OCI-M1 (cell line): ENCODE results near the gene ZEB1.
A peak's percentile ranks its signal among the peaks of the same experiment; 100 is the strongest.
"Not testable (repeated sequence)": the region's sequence is repeated elsewhere in the genome, so short reads cannot be mapped to it uniquely, and the experiment has no call there.

ENCODE experiments used
- DNase-seq: peaks from one replicate; lab custom pipeline; 2025; lab: John Stamatoyannopoulos, UW

ZEB1 gene

DNA sequence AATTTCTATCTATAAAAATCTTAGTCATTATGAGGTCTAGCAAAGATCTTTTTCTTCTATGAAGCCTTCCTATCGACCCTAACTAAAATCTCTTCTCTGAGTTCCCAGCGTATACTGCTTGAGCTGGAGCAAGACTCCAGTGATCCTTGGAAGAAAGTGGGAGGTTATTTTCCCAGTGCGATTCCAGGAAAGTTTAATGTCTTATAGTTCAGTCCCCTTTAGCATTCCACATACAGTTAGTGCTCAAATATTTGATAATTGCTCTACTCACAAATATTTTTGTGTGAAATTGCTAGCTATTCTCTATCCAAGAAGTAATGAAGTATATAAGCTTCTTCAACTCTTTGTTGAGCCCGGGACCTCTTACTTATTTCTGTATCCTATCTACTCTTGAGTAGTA lies 47.7 kb downstream of the ZEB1 start:
- no peak for DNase-seq

DNA sequence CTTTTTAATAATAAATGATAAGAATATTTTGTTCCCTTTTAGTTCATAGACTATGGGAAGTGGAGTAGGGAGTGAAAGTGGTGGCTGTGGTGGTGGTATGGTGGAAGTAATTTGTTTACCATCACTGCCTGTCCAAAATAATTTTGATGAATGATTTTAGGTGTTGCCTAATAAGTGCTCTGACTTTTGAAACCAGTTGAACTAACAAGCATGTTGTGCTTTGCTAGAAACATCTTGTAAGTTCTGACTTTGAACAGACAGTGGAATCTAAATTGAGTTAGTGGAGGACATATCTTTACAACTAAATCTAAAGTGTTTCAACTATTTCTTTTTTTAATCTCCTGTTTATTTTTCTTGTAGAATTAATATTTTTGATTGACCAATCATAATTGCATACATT lies 49.7 kb downstream of the ZEB1 start:
- no peak for DNase-seq

- DNase-seq, result no peak
Measured at GRCh38 chr10:31372439-31372838, 53.4 kb downstream of the ZEB1 start.

- no peak for DNase-seq
Measured at GRCh38 chr10:31374146-31374696, 55.2 kb downstream of the ZEB1 start.

DNA sequence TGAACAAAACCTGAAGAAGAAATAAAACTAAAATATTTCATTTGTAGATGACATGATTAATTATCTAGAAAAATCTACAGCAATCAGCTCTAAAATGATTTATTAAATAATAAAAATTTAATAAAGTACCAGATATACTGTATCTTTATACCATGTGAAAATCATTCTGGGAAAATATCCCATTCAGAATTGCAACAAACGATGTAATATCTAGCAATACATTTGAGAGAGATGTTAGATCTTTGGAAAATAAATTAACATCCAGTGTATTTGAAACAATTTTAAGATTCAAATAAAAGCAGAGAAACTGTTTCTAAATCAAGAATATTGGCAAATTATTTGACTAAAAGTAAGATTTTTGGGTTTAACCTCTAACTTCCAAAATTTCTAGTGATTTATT lies 62.2 kb downstream of the ZEB1 start:
- DNase-seq, result no peak

DNA sequence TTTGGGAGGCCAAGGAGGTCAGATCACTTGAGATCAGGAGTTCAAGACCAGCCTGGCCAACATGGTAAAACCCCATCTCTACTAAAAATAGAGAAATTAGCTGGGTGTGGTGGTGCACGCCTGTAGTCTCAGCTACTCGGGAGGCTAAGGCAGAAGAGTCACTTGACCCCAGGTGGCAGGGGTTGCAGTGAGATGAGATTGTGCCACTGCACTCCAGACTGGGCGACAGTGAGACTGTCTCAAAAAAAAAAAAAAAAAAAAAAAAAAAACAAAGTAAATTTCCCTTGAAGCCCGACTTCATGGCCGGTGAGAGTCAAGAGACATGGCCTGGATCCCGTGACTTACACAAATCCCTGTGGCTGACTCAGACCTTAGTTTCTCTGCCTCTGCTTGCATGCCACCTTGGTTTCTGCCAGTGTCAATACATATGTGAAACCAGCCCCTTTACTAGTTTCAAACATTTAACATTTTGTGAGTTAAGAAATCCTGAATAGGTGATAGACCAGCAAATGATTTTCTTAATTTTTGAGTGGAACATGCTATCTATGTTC lies 62.8 kb downstream of the ZEB1 start:
- DNase-seq, result no peak

- DNase-seq, result no peak
Measured at GRCh38 chr10:31383810-31384588, 65.0 kb downstream of the ZEB1 start.

DNA sequence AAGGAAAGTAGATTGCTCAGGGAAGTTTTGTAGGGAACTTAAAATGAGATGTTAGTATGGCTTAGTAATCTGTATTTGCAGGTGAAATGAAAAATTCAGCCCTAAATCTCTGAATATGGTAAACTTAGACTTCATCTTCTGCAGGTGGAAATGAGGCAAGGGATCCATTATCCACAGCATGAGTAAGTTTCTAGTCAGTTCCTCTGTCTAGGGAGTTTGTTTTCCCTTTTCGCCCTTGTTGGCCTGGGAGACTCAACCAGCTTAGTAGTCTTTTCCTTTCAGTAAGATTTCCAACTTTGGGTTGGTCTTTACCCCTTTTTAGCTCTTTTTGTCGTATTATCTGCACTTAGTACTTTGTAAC lies 65.6 kb downstream of the ZEB1 start:
- no peak for DNase-seq

DNA sequence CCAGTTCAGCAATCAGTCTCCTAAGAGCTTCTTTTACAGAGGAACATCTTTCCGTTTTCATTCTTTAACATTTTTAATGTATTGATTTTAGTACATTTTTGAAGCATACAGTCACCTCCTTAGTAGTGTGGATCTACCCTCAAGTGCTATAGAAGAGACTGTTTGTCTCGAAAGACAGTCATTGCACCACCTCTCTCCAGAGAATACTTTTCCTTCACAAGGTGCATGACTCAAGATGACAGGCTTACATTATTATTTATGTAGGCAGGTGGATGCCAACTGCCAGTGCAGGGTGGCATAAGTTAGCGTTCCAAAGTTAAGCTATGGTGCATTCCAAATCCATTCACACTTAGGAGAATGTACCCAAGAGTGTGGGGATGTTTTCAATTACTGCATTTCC lies 71.8 kb downstream of the ZEB1 start:
- no peak for DNase-seq

- DNase-seq, result no peak
Measured at GRCh38 chr10:31393844-31394243, 74.8 kb downstream of the ZEB1 start.

- no peak for DNase-seq
Measured at GRCh38 chr10:31395695-31396094, 76.7 kb downstream of the ZEB1 start.

GRCh38 chr10:31396376-31396775 lies 77.4 kb downstream of the ZEB1 start:
- DNase-seq, result no peak

DNA sequence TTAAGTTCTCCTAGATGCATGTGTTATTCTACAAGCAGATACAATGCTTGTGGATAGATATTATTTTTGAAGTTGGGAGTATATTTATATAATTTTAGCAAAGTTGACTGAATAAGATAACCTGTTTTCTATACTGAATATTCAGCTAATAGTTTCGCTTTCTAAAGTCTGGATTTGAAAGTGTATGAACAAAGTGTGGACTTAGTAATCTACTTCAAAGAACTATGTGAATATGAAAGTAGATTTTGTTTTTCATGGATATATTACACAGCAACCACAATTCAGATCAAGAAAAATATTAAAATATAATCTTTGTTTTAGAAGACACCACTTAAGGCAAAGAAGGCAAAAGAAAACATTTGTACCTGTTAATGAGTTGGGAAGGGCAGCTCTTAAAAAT lies 78.8 kb downstream of the ZEB1 start:
- DNase-seq, result no peak

DNA sequence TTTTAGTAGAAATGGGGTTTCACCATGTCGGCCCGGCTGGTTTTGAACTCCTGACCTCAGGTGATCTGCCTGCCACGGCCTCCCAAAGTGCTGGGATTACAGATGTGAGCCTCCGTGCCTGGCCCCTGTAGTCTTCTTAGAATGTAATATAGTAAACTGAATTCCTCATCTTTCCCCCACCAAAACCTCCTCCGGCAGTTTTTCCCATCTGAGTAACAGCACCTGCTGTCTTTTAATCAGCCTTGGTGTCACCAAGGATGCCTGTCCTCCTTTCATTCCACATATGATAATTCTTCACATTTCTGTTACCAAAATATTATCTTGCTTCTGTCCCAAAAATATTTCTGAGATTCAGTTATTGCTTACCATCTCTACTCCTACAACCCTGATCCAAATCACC lies 80.2 kb downstream of the ZEB1 start:
- DNase-seq, result no peak

DNA sequence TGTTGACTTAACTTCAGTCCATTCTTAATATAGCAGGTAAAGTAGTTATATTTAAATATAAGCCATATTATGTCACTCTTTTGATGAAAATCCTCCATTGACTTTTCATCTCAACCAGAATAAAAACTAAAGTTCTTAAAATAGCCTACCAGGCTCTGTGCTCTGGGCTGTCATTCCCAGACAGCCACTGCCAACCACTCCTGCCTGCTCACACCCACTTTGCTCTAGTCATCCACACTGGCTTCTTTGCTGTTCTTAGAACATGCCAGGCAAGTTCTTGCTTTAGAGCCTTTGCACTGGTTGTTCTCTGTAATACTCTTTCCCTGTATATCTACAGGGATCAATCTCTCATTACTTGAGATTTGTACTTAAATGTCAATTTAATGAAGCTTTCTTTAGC lies 80.6 kb downstream of the ZEB1 start:
- DNase-seq, result no peak

- no peak for DNase-seq
Measured at GRCh38 chr10:31401287-31401686, 82.3 kb downstream of the ZEB1 start.

- DNase-seq, result peak; percentile 48
Measured at GRCh38 chr10:31404640-31405039, 85.6 kb downstream of the ZEB1 start.

- DNase-seq, result not testable (repeated sequence)
Measured at GRCh38 chr10:31405829-31406228, 86.8 kb downstream of the ZEB1 start.

DNA sequence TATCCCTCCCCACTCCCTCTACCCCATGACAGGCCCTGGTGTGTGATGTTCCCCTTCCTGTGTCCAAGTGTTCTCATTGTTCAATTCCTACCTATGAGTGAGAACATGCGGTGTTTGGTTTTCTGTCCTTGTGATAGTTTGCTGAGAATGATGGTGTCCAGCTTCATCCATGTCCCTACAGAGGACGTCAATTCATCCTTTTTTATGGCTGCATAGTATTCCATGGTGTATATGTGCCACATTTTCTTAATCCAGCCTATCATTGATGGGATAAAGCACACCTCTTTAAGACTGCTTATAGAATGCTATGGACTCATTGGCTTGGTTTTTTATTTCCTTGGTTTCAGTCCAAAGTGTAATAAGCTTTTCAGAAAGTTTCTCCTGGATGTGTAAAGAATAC lies 93.4 kb downstream of the ZEB1 start:
- DNase-seq, result not testable (repeated sequence)

DNA sequence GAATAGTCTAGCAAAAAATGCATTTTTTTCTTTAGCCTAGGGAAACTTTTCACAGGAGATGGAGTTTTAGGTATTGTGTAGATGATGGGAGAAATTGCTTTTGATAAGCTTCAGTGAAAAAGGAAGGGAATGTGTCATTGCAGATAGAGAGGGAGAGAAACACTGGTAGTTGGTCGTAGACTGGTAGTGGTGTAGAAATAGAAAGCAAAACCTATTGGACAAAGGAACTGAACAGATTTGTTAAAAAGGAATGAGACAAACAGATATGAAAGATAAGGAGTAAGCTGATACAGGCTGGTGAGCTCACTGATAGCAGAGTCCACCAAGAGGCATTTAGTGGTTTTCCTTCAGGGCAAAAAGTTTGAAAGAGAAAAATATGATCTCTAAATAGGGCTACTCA lies 94.3 kb downstream of the ZEB1 start:
- DNase-seq, result peak; percentile 12

DNA sequence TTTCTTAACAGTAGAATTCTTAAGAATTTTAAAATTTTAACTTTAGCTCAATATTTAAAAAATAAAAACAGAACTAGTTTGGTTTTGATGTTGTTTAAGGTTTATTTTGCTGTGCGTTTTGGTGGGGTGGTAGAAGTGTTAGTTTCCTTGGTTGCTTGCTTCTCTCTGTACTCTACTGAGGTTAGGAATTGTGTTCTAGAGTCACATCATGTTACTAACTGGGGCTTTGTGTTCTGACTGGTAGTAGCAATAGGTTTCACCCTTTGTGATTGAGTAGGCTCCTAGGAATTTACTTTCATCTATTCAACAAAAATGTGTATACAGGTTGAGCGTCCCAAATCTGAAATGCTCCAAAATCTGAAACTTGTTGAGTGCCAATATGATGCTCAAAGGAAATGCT lies 99.5 kb downstream of the ZEB1 start:
- DNase-seq, result no peak

DNA sequence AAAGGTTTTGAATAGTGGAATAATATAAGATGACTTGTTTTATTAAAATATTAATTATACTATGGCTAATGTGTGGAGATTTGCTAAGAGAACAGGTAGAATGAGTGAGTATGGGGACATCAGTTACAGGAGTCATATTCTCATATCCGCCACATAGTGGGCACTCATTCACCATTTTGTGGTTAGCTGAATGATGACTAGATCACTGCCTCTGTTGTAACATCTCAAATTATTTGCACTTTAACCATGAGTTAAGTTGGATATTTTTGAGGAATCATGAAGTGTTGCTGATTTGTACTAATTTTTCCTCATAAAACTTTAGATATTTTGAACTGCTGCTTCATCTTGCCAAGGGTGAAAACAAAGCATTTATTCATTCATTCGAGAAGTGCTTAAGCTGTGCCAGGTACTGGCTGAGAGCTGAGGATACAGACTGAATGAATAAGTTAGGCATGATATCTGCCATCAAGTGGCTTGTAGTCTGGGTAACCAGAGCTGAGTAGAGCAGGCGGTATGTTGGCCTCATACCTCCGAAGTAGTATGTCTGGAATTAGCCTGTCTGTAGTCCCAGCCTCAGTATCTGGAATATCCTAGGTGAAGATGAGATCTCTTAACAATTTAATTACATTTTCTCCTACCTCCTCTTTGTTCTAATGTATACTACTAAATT lies 100.5 kb downstream of the ZEB1 start:
- no peak for DNase-seq

DNA sequence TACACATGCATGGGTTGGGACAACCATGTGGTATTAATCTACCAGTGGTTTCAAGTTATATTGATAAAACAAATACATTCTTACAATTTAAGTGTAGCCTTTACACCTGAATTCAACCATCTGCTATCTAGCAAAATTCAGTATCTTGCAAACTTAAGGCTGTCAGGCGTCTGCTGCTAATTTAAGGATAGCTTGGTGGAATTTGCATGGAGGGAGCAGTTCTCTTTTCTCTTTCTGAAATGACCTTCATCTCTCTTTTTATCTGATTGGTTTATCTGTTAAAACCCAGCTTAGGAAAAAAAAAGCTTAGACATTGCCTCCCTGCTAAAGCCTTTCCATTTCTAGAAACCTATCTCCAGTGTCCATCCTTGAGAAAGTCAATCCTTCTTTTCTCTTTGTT lies 102.3 kb downstream of the ZEB1 start:
- DNase-seq, result no peak
